ACHN (cell line): ENCODE results near the gene ELAVL3.
"Not testable (repeated sequence)": the region's sequence is repeated elsewhere in the genome, so short reads cannot be mapped to it uniquely, and the experiment has no call there.

ENCODE experiments used
- DNase-seq: peaks from one replicate; pipeline ENCODE4 v3.0.0-alpha.2; 2015
- in situ Hi-C: cut with HindIII; loops from 2 replicates; pipeline ENCODE4 v1.10.0; 2017; ENCODE audit warnings: low sequenced_read_pairs, low pct_ligation_motif_present, low pct_unique_long_range_greater_than_20kb

ELAVL3 gene

DNA sequence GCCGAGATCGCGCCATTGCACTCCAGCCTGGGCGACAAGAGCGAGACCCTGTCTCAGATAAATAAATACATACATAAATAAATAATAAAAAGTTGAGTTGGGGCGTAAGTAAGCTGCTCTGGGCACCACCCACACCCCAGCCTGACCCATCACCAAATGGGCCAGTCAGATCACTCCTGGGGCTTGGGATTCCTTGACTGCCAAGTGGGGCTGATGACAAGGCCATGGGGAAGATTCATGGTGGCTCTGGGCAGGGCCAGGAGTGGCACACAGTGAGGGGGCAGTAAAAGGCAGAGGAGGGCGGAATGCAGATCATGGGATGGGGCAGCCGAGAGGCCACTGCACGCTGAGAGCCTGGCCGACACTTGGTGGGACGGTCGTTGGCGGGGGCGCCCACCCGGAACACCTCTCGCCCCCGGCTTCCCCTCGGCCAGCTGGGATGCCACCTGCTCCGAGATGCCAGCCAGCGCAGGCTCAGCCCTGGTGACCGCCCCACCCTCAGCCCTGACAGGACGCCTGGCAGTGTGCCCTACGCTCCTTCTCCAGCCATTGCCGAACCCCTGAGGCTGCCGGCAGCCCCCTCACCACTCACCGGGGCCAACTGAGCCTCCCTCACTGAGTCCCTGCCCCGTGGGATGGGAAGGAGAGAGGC lies 13.9 kb upstream of the ELAVL3 start:
- in situ Hi-C loops, result no loop called here
- no peak for DNase-seq

DNA sequence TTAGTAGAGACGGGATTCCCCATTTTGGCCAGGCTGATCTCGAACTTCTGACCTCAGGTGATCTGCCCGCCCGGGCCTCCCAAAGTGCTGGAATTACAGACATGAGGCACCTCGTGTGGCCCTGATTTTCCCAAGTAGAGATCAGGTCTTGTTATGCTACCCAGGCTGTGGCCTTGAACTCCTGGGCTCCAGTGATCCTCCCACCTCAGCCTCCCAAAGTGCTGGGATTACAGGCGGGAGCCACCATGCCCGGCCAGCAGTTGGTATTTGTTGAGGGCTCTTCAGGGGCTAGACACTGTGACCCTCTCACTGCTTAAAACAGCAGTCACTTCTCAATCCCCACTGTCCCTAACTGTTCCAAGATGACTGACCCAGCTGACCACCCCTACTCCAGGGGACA lies 8.5 kb upstream of the ELAVL3 start:
- DNase-seq, result no peak
- in situ Hi-C loops, result no loop called here

DNA sequence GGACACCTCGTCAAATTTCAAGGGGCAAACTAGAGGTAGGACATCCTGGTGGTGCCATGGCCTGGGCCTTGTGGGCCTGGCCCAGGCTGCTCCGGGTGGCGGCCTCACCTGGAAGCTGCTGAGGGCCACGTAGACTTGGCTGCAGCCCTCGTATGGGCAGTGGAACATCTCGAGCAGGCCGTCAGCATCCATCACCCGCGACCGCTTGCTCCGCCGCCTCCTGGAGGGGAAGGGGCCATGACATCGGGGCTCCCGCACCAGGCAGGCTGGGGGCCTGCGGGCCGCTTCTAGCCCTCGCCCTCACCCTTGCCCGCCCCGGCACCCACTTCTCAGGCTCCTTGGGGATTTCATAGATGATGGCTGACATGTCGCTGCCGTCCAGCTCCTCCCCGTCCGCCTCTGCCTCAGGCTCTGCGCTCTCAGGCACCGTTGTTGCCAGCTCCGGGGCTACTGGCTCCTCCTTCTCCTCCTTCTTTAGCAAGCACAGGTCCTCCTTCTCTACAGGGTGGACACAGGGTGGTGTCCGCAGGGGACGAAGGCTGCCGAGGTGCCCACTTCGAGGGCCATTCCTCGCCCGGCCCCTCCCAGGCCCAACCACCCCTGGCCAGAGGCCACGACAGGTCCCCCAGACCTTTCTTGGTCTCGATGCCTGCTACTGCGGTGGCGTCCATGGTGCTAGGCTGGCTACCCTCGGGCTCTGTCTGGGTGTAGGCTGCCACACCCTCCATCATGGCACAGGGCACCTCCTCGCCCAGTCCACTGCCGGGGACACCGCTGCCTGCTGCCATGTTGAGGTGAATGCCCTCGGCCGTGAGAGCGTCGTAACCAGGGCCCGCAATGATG lies 6.0 kb upstream of the ELAVL3 start:
- DNase-seq, result no peak
- in situ Hi-C loops, result no loop called here

DNA sequence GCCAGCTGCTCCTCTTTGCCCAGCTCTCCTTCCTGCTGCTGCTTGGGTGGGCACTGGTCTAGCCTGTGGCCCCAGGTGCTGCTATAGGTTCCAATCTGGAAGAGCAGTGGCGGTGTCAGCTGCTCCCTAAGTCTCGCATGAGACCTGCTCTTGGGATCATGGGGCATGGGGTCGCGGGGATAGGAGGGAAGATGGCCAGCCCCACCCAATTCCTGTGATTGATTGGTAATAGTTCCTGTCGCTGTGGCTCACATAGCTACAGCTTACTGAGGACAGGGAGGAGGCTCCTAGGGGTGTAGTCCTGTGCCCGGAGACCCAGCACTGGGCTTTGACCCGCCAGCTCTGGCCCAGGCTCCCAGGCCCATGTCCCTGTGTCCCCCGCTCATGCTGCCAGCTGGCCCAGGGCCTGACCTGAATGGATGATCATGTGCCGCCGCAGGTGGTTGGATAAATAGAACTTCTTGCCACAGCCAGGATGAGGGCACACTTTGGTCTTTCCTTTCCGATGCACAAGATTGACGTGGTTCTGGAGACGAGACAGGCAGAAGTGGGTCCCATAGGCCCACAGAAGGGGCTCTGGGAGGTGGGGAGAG lies 4.5 kb upstream of the ELAVL3 start:
- no peak for DNase-seq
- in situ Hi-C loops, result no loop called here

DNA sequence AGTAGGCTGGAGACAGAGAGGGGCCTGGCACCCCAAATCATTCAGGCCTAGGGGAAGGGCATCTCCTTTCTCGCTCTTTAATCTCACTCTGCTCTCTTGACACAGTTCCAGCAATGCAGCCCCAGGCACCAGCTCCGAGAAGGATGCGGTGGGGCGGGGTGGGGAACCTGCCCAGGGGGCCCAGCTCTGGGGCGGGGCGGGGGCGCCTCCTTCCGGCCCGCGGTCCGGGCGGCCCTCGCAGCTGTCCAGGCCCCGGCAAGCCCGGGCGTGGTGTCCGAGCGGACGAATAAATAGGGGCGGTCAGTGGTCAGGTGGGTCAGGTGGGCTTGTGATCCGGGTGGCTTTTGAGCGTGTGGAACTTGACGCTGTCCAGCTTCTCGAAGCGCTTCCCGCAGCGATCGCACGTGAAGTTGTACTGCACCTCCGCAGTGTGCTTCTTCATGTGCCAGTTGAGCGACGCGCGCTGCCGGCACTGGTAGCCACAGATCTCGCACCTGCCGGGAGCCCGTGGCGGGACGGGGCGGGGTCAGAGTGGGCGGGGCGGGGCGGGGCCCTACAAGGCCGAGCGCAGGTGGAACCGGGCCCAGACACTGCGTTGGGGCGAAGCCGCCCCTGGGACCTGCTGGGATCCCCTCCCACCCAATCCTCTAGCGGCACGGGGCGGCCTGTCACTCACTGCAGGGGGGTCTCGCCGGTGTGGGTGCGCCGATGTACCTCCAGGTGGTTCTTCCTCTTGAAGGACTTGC lies 2.7 kb upstream of the ELAVL3 start:
- in situ Hi-C loops, result no loop called here
- no peak for DNase-seq

DNA sequence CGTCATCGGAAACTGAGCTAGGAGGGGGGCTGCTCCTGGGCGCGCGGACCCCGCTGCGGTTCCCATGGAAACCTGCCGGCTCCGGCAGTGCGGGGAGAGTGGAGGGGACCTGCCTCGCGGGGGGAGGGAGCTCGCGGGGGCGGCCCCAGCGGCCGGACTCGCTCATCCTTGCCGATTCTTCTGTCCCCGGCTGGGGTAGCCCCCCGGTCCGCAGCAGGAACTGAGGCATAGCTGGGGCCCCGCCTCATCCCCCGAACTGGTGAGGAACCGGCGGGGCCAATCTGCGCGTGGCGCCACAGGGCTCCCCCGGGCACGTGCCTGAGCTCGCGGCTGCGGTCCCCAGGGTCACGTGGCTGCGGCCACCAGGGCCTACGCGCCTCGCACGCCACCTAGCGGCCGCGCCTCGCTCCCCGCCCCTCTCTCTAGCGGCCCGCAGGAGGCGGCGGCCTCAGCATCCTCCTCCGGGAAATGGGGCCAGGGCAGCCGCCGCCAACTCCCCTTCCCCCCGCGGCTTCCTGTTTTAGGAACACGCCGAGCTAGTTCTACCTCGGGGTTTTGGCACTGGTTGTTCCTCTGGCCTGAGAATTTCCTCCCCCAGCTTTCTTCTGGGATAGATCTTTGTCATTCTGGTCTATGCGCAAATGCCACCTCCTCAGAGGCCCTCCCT lies 1.7 kb upstream of the ELAVL3 start:
- peak; percentile 75 for DNase-seq
- in situ Hi-C loops, result no loop called here

DNA sequence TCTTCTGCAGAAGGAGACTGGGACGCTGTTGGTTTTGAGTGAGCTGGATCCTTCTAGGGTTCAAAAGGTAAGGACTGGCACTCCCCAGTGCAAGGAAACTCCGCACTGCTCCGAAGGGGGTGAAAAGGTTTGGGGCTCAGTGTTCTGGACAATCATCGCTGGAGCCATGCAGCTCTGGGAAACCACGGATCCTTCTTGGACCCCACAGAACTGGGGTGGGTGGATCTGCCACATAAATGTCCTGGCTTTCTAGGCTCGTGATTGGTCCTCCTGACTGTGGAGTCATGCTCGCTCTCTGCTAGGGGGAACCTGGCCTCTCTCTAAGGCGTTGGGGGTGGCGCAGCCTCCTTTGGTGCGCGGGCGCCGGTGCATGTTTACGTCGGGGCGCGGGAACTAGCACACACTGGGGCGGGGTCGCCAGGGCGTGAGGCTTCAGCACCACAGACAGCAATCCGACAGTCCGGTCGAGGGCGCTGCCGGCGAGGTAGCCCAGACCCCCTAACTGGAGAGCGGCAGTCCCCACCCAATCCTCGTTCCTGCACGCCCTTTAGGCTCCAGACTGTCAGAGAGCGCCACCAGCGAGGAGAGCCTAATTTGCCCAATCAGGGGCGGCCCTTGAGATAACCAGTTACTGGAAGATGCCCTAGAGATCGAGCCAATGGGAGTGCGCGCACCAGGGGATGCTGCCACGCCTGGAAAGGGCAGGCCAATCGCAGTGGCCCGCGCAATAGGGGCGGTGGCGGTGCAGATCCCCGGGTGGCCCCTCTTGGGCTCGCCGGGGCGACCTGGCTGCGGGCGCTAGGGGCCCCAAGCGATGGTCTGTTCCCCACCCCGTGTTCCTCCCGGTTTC lies 913 bp upstream of the ELAVL3 start:
- in situ Hi-C loops, result no loop called here
- peak; percentile 86 for DNase-seq

DNA sequence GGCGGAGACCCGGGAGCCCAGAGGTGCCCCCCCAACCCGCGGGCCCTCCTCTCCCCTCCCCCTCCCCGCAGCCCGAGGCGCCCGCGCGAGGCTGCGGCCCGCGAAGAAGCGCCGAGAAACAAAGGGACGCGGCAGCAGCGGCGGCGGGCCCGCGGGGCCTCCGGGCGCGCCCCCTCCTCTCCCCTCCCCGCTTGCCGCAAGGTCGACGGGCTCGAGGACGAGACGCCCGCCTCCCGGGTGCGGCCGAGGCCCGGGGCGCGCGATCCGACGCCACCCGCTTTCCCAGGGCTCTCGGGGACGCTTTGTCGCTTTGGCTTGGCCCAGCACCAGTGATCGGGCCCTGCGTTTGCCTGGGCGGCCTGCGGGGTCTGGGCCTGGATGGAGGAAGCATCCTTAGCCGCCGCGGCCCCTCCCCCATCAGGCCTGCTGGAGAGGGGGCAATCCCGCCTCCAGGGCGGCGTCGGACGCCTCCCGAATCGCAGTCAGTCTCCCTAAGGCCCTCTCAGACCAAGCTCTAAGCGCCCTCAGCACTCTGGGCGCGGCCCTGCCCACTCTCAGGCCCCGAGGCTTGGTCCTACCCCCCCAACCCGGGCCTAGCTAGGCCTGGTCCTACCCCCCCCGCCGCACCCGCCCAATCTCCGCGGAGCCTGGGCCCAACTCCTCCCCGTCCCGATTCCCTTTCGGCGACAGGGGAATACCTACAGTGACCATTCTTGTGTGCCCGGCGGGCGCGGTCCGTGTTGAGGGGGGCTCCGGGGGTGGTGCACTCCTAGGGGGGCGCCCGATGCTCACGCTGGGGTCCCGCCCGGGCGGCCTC lies 740 bp downstream of the ELAVL3 start:
- DNase-seq, result no peak
- in situ Hi-C loops, result no loop called here

DNA sequence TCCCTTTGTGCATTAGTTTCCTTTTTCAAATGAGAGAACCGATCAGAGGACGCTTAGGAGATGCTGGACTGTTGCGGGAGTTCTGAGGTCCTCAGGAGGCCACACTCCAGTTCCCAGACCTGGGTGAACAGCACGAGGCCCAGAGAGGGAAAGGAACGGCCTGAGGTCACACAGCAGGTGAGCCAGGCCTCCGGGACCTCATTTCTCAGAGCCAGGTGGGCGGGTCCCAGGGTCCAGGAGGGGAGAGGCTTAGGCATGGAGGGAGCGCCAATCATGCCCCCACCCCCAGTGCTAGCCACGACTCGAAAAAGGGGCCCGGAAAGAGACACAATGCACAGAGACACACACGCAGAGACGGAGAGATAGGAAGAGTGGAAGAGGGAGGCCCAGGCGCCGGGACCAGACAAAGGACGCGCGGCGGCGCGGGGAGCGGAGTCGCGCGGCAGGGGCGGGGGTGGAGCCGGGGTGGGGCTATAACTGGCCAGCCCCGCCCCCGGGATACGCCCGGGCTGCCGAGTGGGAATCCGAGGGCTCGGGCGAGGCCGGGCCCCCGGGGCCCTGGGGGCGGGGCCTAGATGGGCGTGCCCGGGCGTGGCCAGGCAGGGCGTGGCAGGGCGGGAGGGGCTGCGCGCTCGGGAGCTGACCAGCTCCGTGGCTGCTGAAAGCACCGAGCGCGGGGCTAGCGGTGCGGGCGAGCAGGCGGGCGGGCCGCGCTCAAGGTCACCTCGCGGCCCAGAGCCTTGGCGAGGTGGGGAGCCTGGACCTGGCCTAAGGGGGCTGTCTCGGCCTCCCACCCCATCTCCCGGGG lies 1.6 kb downstream of the ELAVL3 start:
- DNase-seq, result no peak
- in situ Hi-C loops, result no loop called here

DNA sequence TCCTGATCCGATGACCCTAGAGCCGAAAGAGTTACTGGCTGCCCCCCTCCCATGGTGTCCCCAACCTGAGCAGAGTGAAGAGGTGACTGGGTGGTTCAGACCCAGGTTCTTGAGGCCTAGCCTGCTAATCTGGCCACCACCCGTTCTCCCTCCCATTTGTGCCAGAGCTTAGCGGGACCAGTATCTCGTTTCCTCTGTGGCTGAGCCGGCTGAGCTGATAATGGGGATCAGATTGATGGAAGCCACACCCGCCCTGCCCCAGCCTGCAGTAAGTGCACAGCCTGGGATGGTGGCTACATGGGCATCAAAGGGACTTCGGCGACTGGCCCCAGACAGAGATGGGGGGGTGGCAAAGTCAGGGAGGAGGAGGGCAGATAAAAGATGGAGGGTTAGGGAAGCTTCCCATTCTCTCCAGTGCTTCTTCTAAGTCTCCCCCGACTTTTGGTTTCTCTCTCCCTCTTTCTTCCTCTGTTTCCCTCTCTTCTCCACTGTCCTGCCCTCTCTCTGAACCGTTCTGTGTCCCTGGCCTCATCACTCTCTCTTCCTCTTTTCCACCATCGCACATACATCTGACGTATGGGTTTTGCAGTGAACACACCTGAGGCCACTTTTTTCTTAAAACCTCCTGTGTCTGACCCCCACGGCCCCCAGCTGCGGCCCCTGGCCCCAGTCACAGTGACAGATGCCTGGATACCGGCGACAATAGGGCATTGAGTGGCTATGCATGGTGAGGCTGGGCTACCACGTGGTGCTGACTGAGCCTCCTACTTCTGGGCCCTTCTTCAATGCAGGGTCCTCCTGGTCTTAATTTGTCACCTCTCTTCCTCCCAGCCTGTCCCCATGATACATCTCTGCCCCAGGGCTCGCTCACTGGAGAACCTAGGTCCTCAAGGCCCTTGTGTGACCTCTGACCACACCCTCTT lies 2.4 kb downstream of the ELAVL3 start:
- DNase-seq, result no peak
- in situ Hi-C loops, result no loop called here

DNA sequence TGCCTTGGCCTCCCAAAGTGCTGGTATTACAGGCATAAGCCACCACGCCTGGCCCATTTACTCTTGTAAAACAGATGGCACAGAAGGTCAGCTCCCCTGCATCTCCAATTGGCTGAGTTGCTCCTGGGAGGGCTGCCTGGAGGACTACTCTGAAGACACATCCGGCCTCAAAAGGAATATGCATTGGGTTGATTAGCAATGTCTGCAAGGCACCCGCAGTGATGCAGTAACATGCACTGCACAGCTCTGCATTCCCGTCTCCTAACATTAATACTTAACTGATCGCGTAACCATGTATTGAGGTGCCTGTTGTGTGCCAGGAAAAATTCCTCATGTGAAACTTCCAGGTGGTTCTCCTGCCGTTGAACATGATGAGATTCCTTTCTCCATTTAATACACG lies 5.0 kb downstream of the ELAVL3 start:
- in situ Hi-C loops, result no loop called here
- peak; percentile 20 for DNase-seq

DNA sequence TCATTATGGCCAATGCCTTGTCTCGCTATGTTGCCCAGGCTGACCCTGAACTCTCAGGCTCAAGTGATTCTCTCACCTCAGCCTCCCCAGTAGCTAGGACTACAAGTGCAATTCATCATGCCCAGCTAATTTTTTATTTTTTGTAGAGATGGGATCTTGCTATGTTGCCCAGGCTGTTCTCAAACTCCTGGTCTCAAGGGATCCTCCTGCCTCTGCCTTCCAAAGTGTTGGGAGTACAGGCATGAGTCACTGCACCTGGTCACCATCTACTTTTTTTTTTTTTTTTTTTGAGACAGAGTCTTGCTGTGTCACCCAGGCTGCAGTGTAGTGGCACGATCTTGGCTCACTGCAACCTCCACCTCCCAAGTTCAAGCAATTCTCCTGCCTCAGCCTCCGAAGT lies 5.5 kb downstream of the ELAVL3 start:
- in situ Hi-C loops, DNase-seq: not testable (repeated sequence)

DNA sequence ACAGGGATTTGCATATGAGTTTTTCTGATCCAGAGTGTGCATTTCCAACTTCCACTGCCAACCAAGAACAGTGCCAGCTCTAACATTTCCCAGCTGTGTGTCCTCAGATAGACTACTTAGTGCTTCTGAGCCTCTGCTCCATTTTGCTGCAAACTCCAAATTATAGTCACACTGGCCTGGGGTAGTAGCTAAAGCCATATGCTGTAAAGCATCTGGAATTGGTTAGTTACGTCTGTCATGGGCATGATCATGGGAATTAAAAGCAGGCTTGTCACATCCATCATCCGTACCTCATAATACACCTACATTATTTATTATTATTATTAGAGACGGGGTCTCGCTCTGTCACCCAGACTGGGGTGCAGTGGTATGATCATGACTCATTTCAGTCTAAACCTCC lies 7.1 kb downstream of the ELAVL3 start:
- in situ Hi-C loops, result no loop called here
- DNase-seq, result no peak

DNA sequence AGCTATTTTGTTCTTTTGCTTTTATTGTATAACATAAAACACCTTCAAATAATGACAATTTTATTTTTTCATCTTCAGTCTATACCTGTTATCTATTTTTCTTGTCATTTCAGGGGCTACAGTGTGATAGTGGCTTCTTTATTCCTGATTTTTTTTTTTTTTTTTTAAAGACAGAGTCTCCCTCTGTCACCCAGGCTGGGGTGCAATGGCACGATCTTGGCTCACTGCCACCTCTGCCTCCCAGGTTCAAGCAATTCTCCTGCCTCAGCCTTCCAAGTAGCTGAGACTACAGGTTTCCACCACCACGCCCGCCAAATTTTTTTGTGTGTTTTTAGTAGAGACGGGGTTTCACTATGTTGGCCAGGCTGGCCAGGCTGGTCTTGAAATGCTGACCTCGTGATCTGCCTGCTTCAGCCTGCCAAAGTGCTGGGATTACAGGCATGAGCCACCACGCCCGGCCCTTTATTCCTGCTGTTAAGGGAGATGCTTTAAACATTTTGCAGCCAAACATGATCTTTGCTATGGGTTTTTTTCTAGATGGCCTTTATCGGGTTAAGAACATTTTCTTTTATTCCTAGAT lies 12.5 kb downstream of the ELAVL3 start:
- DNase-seq, in situ Hi-C loops: not testable (repeated sequence)

DNA sequence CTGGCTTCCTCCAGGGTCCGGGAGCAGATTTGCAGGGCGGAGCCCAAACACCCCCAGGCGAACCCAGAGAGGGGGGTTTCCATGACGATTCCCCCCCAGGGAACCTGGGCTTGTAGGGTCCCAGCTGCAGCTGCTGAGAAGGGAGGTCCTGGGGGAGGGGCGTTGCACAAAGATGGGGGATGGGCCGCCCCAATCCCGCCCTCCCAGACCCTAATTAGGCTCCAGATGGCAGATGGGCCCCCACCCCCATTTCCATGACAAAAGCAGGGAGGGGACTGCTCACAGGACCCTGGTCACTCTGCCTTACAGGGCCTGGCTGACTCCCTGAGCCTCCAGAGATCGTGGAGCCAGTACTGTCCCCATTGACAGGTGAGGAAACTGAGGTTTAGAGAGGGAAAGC lies 15.2 kb downstream of the ELAVL3 start:
- in situ Hi-C loops, result no loop called here

More for the DNA sequence above, 15.2 kb downstream of the ELAVL3 start:
- no peak for DNase-seq
